PFSK-1 (cell line): Measurements from ENCODE around the gene SLC17A9.

Experiments used
- FOXP2 ChIP-seq: optimal IDR thresholded peaks from 2 replicates; pipeline ENCODE3; 2011; ENCODE audit warnings: borderline replicate concordance, control low read depth, inconsistent platforms; ENCODE audit not compliant: insufficient read depth; ENCODE audit errors: extremely low read length, extremely low read depth
- POLR2AphosphoS5 ChIP-seq: IDR thresholded peaks from 2 replicates; pipeline ENCODE4 v1.6.1; 2012; ENCODE audit warnings: low read depth, mild to moderate bottlenecking, control low read depth, low read length, moderate library complexity
- SIN3A ChIP-seq: IDR thresholded peaks from 2 replicates; pipeline ENCODE4 v1.6.1; 2012; ENCODE audit warnings: mild to moderate bottlenecking, low read length, moderate library complexity, borderline replicate concordance; ENCODE audit not compliant: insufficient read depth
- TAF1 ChIP-seq: IDR thresholded peaks from 2 replicates; pipeline ENCODE4 v1.6.1; 2012; ENCODE audit warnings: low read length, control low read depth, borderline replicate concordance; ENCODE audit not compliant: insufficient read depth
- TF ChIP-seq, protein P1 (sequence below), 2 experiments: IDR thresholded peaks; 2 replicates each; pipeline versions ENCODE4 v1.6.1 to v1.8.0; 2011 to 2012; ENCODE audit warnings: low read depth in 2 of 2, low read length in 2 of 2, control low read depth in 1 of 2, inconsistent platforms in 1 of 2, mild to moderate bottlenecking in 1 of 2, moderate library complexity in 1 of 2; ENCODE audit not compliant: insufficient read depth in 1 of 2

Gene SLC17A9

DNA sequence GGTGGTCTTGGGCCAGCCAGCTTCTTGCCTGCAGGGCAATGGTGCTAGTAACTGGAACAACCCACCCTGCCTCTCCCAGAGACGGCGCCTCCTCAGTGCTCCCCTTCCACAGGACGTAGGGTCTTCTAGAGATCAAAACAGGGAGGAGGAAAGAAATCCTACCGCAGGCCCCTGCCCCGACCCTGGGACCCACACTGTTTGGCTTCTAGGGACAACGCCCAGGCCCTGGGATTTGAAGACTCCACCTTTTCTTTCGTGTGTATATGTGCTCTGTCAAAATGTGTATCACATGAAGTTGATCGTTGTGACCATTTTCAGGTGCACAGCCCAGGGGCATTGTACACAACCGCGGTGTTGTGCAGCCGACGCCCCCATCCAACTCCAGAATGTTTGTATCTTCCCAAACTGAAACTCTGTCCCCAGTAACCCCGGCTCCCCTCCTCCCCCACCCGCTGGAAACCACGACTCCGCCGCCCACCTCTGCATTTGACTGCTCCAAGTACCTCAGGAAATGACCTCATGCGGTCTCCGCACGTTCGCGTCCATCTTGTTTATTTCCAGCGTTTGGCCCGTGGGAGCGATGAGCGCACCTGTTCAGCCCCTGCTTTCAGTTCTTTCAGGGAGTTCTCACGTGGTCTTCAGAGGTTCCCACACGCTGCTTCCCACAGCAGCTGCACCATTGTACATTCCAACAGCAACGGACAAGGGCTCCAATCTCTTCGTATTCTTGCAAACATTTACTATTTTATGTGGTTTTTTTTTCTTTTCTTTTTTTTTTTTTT lies 57.7 kb downstream of the SLC17A9 start:
- TF ChIP-seq TAF1 (no peak), SIN3A (no peak)
- TF ChIP-seq, protein P1, sequence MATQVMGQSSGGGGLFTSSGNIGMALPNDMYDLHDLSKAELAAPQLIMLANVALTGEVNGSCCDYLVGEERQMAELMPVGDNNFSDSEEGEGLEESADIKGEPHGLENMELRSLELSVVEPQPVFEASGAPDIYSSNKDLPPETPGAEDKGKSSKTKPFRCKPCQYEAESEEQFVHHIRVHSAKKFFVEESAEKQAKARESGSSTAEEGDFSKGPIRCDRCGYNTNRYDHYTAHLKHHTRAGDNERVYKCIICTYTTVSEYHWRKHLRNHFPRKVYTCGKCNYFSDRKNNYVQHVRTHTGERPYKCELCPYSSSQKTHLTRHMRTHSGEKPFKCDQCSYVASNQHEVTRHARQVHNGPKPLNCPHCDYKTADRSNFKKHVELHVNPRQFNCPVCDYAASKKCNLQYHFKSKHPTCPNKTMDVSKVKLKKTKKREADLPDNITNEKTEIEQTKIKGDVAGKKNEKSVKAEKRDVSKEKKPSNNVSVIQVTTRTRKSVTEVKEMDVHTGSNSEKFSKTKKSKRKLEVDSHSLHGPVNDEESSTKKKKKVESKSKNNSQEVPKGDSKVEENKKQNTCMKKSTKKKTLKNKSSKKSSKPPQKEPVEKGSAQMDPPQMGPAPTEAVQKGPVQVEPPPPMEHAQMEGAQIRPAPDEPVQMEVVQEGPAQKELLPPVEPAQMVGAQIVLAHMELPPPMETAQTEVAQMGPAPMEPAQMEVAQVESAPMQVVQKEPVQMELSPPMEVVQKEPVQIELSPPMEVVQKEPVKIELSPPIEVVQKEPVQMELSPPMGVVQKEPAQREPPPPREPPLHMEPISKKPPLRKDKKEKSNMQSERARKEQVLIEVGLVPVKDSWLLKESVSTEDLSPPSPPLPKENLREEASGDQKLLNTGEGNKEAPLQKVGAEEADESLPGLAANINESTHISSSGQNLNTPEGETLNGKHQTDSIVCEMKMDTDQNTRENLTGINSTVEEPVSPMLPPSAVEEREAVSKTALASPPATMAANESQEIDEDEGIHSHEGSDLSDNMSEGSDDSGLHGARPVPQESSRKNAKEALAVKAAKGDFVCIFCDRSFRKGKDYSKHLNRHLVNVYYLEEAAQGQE (IDR thresholded peaks at IDR 0.05; ENCODE audit: insufficient read depth in 1 of 2, low read depth in 2 of 2, low read length in 2 of 2) = no peak

- TF ChIP-seq, protein P1 (IDR thresholded peaks at IDR 0.05; ENCODE audit: insufficient read depth in 1 of 2, low read depth in 2 of 2, low read length in 2 of 2) = no peak
- no peak for TF ChIP-seq POLR2AphosphoS5
- no peak for TF ChIP-seq TAF1
- TF ChIP-seq SIN3A = no peak
Measured at GRCh38 chr20:63011798-63012197, 59.3 kb downstream of the SLC17A9 start.

DNA sequence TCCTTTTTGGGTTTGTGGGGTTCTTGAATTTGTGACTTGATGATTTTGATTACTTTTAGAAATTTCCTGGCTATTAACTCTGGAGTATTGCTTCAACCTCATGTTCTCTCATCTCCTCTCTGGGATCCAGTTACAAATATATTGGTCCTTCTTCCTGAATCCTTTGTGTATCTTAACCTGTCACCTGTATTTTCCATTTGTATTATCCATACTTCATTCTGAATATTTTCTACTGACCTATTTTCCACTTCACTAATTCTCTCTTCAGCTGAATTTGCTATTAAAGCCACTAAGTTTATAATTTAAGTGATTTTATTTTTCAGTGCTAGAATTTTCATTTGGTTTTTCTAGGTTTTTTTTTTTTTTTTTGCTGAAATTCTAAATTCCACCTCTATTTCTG lies 60.7 kb downstream of the SLC17A9 start:
- no peak for TF ChIP-seq TAF1
- no peak for TF ChIP-seq FOXP2
- TF ChIP-seq POLR2AphosphoS5 = no peak
- TF ChIP-seq, protein P1 (IDR thresholded peaks at IDR 0.05; ENCODE audit: insufficient read depth in 1 of 2, low read depth in 2 of 2, low read length in 2 of 2) = no peak
- no peak for TF ChIP-seq SIN3A

DNA sequence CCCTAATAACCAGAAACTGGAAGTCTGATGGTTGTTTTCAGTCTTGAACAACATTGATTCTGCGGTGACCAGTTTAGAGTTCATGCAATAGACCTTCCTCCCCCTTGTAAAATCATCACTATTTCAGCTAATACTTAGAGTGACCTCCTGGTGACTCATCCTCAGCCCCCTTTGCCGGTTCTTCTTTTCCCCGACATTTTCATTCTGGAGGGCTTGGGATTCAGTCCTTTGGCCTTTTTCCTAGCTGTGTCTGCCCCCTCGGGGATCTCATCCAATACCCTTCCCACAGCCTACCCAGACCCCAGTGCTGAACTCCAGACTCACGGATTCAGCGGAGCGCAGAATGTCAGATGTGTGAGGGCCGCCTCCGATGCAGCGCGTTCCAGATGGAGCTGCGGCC lies 61.8 kb downstream of the SLC17A9 start:
- TF ChIP-seq FOXP2 = no peak
- no peak for TF ChIP-seq TAF1
- TF ChIP-seq, protein P1 (IDR thresholded peaks at IDR 0.05; ENCODE audit: insufficient read depth in 1 of 2, low read depth in 2 of 2, low read length in 2 of 2) = no peak
- no peak for TF ChIP-seq POLR2AphosphoS5
- no peak for TF ChIP-seq SIN3A

DNA sequence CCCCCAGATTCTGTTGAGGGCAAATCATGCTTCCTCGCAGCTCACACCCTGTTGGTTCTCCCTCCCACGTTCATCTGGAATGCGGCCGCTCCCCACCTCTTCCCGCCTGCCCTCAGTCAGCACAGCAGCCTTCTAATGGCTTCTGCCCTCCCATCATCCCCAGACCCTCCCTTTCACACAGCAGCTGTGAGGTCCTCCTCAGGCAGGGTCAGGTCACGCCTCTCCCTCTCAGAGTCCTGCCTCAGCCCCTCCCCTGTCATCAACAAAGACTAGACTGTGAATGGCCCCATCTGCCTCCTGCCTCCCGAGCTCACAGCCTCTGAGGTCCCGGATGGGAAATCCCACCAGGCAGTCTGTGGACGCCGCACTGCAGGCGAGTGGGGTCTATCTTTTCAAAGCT lies 62.2 kb downstream of the SLC17A9 start:
- TF ChIP-seq TAF1 = no peak
- peak; percentile 92 for TF ChIP-seq FOXP2
